Right ventricle myocardium inferior (tissue), 1 donor: ENCODE results near the gene ANGPTL8. TPM values are rescaled to one million over a fixed set of nuclear protein-coding genes. Genes with fewer than 3 reads are reported as not detected.

Experiments
- ATAC-seq: fragments of 200-7000 bp; cut with Tn5 transposase; one replicate; pipeline ENCODE4 v1.9.1; 2020; ENCODE audit warnings: mild to moderate bottlenecking, moderate library complexity
- DNase-seq: peaks from one replicate; pipeline ENCODE4 v3.0.0; 2021; ENCODE audit errors: missing footprints
- intact Hi-C: fragments of 100-400 bp; cut with DNase I; formaldehyde crosslinking; loops from one replicate; pipeline ENCODE4 v1.11.0; 2022
- total RNA-seq: library from RNA; stranded (reverse); fragmentation: NEBNext Ultra II Directional; extraction: Animal tissue kit (Norgen Biotek cat#: 25700); gene quantifications from one replicate; pipeline ENCODE4 v1.2.1, GENCODE V29; 2021
- donor health status: DM: no; HTN: yes; CAD: no; lungs with severe emphysema.

Gene ANGPTL8
- total RNA-seq, 1 donor from 2014 or later = 0.87 TPM

DNA sequence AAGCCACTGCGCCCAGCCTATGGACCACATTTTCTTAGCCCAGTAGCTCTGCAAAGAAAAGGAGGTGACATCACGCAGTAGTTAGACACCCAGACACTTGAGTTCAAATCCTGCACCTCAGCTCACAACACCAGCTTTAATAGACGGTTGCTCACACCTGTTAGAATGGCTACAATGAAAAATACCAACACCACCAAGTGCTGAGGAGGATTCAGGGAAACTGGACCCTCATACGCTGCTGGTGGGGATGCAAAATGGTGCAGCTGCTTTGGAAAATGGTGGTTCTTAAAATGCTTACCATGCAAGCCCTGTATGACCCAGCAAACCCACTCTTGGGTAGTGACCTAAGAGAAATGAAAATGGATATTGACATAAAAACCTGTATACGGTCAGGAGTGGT, 34.6 kb downstream of the ANGPTL8 start:
- no peak for DNase-seq
- no peak for ATAC-seq
- intact Hi-C loops = no loop called here

DNA sequence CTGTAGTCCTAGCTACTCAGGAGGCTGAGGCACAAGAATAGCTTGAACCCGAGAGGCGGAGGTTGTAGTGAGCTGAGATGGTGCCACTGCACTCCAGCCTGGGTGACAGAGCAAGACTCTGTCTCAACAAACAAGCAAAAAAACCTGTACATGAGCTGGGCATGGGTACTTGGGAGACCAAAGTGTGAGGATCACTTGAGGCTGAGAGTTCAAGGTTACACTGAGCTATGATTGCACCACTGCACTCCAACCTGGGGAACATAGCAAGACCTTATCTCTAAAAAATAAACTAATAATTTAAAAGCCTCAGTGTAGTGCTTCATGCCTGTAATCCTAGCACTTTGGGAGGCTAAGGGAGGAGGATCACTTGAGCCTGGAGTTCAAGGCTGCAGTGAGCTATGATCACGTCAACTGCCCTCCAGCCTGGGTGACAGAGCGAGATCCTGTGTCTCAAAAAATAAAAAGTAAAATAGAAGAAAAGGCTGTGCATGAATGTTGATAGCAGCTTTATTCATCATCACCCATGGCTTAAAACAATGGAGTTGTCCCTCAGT, 35.2 kb downstream of the ANGPTL8 start:
- intact Hi-C loops = no loop called here
- ATAC-seq (no peak), DNase-seq (no peak)

DNA sequence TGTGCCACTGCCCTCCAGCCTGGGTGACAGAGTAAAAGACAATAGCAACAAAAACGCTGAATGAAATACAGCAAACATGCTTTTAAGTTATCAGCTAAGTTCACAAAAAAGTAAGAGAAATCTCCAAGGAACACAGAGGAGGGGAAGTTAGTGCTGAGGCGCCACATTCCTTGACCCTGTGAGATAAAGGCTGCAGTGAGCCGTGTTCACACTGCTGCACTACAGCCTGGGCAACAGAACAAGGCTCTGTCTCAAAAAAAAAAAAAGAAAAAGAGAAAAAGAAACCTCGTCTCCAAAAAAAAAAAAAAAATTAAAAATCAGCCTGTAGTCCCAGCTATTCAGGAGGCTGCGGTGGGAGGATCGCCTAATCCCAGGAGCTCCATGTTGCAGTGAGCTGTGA, 39.3 kb downstream of the ANGPTL8 start:
- ATAC-seq (peak; percentile 89), DNase-seq (no peak)
- intact Hi-C loops = no loop called here

DNA sequence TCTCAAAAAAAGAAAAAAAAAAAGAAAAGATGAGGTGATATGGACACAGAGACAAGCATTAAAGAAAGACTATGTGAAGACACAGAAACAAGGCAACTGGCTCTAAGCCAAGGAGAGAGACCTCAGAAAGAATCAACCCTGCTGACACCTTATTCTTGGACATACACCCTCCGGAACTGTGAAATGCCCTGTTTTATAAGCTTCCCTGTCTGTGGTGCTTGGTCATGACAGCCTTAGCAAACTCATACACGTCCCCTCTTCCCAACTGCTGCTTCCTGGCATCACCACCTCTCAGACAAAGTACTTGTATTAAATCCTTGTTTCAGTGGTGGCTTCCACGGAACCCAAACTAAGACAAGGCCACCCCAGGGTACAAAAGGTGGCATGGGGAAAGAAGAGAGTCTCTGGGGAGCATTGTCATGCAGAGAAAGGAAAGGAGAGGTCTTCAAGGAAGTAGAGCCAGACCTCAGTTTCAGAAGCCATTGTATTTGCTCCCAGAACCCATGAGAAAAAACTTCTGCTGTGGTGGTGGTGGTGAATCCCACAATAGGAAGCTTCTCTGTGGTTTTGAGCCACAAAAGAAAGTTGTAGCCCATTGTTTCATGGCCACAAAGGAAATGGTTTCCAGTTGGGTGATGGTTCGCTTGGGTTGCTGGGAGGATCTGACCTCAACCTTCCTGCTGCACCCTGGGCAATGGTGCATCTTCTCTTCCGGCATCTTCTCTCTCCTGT, 40.3 kb downstream of the ANGPTL8 start:
- DNase-seq (no peak), ATAC-seq (no peak)
- intact Hi-C loops = no loop called here

DNA sequence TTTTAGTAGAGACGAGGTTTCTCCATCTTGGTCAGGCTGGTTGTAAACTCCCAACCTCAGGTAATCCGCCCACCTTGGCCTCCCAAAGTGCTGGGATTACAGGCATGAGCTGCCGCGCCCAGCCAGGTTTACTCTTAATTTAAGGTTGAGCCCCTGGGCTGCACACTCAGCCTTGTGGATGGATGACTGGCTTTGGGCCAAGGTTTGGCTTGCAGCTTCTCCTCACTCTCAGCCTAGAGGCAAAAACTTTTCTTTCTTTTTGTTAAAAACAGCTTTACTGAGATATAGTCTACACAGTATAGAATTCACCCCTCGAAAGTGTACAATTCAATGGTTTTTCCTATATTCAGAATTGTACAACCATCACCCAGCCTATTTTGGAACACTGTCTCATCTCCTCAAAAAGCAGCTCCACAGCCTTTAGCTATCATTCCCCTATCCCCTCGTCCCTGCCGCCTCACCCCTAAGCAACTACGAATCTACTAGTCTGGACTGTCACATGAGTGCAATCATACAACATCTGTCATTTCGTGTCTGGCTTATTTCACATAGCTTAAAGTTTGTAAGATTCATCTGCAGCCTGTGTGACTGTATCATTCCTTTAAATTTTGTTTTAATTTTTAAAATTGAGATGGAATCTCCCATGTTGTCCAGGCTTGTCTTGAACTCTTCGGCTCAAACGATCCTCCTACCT, 42.1 kb downstream of the ANGPTL8 start:
- ATAC-seq (no peak), DNase-seq (no peak)
- intact Hi-C loops = no loop called here

DNA sequence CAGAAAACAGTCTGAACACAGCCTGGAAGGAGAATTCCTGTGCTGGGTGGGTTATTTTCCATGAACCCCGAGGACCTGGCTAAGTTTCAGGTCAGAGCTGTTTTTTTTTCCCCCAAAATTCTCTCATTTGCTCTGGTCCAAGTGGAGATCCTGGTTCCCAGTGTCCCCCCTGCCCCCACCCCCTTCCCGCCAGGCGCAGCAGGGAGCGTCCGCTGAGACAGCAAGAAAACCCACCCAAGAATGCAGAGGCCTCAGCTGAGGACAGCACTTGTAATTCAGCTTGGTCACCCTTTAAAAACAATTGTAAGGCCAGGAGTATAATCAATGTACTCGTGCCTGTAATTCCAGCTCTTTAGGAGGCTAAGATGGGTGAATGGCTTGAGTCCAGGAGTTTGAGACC, 45.1 kb downstream of the ANGPTL8 start:
- intact Hi-C loops = no loop called here
- DNase-seq (no peak), ATAC-seq (no peak)

DNA sequence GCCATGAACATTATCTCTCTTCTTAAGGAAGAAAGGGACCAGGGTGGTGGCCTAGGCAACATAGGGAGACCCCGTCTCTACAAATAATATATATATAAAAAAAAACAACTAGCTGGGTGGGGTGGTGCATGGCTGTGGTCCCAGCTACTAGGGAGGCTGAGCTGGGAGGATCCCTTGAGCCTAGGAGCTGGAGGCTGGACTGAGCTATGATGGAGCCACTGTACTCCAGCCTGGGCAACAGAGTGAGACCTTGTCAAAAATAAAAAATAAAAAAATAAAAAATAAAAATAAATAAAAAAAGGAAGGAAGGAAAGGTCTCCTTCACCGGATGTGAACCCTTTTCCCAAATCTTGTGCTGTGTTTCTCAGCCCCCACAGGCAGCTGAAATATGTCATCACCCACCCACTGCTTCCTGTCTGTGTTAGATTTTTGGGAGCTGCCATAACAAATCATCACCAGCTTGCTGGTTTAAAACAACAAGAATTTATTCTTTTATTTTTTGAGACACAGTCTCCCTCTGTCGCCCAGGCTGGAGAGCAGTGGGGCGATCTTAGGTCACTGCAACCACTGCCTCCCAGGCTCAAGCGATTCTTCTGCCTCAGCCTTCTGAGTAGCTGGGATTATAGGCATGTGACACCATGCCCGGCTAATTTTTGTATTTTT, 47.0 kb downstream of the ANGPTL8 start:
- intact Hi-C loops = loop anchor here (2.0 kb wide), 1 partner anchor 44 kb away; no protein-coding TSS in a partner anchor
- ATAC-seq = peak; percentile 80
- DNase-seq = no peak

DNA sequence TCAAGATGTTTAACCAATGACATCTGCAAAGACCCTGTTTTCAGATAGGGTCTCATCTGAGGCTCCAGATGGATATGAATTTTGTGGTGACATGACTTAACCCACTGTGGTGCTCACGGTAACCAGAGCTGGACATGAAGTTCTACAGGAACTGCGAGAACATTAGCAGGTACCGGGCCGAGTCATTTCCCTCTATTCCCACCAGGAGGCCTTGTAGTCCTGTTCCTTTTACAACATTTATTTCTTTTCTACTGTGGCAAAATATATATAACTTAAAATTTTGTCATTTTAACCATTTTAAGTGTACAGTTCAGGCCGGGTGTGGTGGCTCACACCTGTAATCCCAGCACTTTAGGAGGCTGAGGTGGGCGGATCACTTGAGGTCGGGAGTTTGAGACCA, 48.9 kb downstream of the ANGPTL8 start:
- ATAC-seq = no peak
- no peak for DNase-seq
- intact Hi-C loops = no loop called here

DNA sequence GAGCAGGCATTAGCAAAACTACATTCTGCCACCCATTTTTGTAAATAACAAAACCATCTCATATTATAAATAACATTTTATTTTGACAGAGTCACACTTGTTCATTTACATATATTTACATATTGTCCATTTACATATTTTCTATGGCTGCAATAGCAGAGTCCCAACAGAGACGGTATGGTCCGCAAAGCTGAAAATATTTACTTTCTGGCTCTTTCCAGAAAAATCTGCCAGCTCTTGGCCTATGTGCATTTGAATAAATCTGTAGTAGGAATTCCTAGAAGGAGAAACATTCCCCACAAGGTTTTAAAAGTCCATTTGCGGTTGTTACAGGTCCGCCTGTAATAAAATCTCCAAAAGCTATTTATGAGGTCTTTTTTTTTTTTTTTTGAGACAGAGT, 50.8 kb downstream of the ANGPTL8 start:
- ATAC-seq (no peak), DNase-seq (no peak)
- intact Hi-C loops = loop anchor here (5.0 to 10.0 kb wide), 4 partner anchors 92 to 297 kb away; partner anchors contain the start of gene EPOR

DNA sequence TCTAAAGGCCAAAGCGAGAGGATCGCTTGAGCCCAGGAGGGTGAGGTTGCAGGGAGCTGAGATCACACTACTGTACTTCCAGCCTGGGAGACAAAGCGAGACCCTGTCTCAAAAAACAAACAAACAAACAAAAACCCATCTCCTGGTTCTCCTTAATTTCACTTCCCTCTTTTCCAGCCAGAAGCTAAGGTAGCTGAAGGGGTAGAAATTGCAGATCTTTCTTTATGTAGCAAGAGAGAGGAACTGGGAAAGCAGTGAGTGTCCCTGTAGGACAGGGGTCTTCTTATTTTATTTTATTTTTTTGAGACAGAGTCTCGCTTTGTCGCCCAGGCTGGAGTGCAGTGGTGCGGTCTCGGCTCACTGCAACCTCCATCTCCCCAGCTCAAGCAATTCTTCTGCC, 52.0 kb downstream of the ANGPTL8 start:
- no peak for DNase-seq
- no peak for ATAC-seq
- intact Hi-C loops = loop anchor here (5.0 to 10.0 kb wide), 4 partner anchors 91 to 296 kb away; partner anchors contain the start of gene EPOR

Other genes with a start within 250 kb of the ANGPTL8 start
- gene LDLR, start 150.2 kb upstream of the ANGPTL8 start, total RNA-seq = 12.8 TPM
- gene SPC24, start 83.8 kb upstream of the ANGPTL8 start, total RNA-seq = 8.6 TPM
- 434 TPM for gene KANK2, start 42.1 kb upstream of the ANGPTL8 start, total RNA-seq
- 35.1 TPM for gene DOCK6, start 22.9 kb downstream of the ANGPTL8 start, total RNA-seq
- gene TSPAN16, start 56.5 kb downstream of the ANGPTL8 start, total RNA-seq = not detected
- 9.4 TPM for gene RAB3D, start 100.0 kb downstream of the ANGPTL8 start, total RNA-seq
- gene TMEM205, start 106.6 kb downstream of the ANGPTL8 start, total RNA-seq = 106 TPM
- 17.1 TPM for gene CCDC159, start 106.9 kb downstream of the ANGPTL8 start, total RNA-seq
- 17.7 TPM for gene PLPPR2, start 115.8 kb downstream of the ANGPTL8 start, total RNA-seq
- gene SWSAP1, start 135.0 kb downstream of the ANGPTL8 start, total RNA-seq = 1.9 TPM
- 8.4 TPM for gene EPOR, start 144.7 kb downstream of the ANGPTL8 start, total RNA-seq
- gene RGL3, start 179.7 kb downstream of the ANGPTL8 start, total RNA-seq = 10.5 TPM
- gene ODAD3, start 195.5 kb downstream of the ANGPTL8 start, total RNA-seq = 0.68 TPM
- 123 TPM for gene PRKCSH, start 196.0 kb downstream of the ANGPTL8 start, total RNA-seq
- 0.35 TPM for gene ELAVL3, start 241.4 kb downstream of the ANGPTL8 start, total RNA-seq